HAP-1 (cell line): Measurements from ENCODE around the gene RAD51B.

Experiments used
- DNase-seq, 2 experiments: peaks; one replicate each; pipeline ENCODE4 v3.0.0-alpha.2; 2016 to 2020; ENCODE audit warnings: low spot score in 2 of 2
- H3K27me3 ChIP-seq: fragments of 250-450 bp; sonication (Bioruptor Pico); 2 replicates; pipeline ENCODE4 v1.5.1; 2020; ENCODE audit warnings: low read depth, mild to moderate bottlenecking, moderate library complexity
- H3K36me3 ChIP-seq: fragments of 250-450 bp; sonication (Bioruptor Pico); replicated peaks from 2 replicates; pipeline ENCODE4 v1.5.1; 2020; ENCODE audit warnings: mild to moderate bottlenecking
- H3K4me1 ChIP-seq: fragments of 250-450 bp; sonication (Bioruptor Pico); 2 replicates; pipeline ENCODE4 v1.5.1; 2020; ENCODE audit warnings: mild to moderate bottlenecking
- H3K4me3 ChIP-seq: fragments of 250-450 bp; sonication (Bioruptor Pico); 2 replicates; pipeline ENCODE4 v1.5.1; 2020; ENCODE audit warnings: mild to moderate bottlenecking, moderate library complexity
- H3K9me3 ChIP-seq: fragments of 250-450 bp; sonication (Bioruptor Pico); 2 replicates; pipeline ENCODE4 v1.5.1; 2020; ENCODE audit warnings: mild to moderate bottlenecking, moderate library complexity
- in situ Hi-C: fragments of 300-500 bp; cut with MboI; formaldehyde crosslinking; loops from 3 replicates; pipeline ENCODE4 v1.14.3; 2020; ENCODE audit warnings: low sequenced_read_pairs, inconsistent platforms, mixed read lengths

The RAD51B gene

GRCh38 chr14:68510201-68511128 lies 690.9 kb downstream of the RAD51B start:
- DNase-seq: no peak
- no peaks in the 10 kb centered on the region for H3K27me3 ChIP-seq
- H3K36me3 ChIP-seq: no peaks in the 10 kb centered on the region
- H3K4me3 ChIP-seq: no peak overlapping the region
- H3K9me3 ChIP-seq: no peaks in the 10 kb centered on the region
- H3K4me1 ChIP-seq: no peaks in the 10 kb centered on the region
- in situ Hi-C loops: no loop called here

DNA sequence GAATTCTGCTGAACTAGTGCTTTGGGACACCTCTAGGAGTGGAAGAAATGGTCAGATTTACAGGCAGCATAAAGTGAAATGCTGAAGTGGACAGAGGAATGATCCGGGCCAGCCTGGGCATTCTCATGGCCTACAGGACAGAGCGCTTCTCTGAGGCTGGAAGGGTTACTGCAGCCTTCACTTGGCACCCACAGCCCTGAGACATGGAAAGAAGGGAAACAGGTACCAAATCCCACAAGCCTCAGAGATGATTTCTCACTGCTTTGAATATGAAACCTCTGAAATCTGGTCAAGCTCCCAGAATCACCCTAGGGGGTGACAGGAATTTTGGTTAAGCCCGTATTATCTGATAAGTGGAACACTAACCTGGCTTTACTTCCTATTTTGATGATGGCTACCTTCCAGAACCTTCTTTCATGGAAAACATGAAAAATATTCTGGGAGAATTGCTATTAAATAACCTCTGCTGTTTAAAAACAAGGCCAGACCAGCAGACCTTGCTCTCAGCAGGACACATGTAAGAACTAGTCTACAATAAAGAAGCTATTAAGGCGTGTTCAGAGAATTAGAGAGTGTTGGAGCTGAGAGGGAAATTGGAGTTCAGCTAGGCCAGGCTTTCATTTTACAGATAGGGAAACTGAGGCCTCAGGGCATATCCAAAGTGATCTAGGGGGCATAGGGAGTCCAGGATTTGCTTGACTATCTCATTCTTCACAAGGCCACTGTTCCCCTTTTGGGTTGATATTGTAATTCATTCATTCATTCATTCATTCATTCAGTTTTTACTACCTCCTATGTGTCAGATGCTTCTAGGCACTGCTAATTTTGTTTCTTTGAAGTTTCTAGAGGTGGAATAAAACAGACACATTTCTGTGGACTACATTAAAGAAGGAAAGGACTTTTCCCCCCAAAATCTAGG lies 691.8 kb downstream of the RAD51B start:
- in situ Hi-C loops: no loop called here
- H3K4me3 ChIP-seq: no peak overlapping the region
- DNase-seq: no peak
- H3K9me3 ChIP-seq: no peaks in the 10 kb centered on the region
- H3K36me3 ChIP-seq: no peaks in the 10 kb centered on the region
- no peaks in the 10 kb centered on the region for H3K27me3 ChIP-seq
- H3K4me1 ChIP-seq: no peaks in the 10 kb centered on the region

- Histone ChIP-seq H3K4me3 (no peak overlapping the region), H3K27me3 (no peaks in the 10 kb centered on the region), H3K9me3 (no peaks in the 10 kb centered on the region), H3K36me3 (no peaks in the 10 kb centered on the region), H3K4me1 (no peaks in the 10 kb centered on the region)
- no peak for DNase-seq
- in situ Hi-C loops: no loop called here
These were observed 692.5 kb downstream of the RAD51B start for GRCh38 chr14:68512088-68512487.

GRCh38 chr14:68513137-68513536 lies 693.6 kb downstream of the RAD51B start:
- H3K36me3 ChIP-seq: no peaks in the 10 kb centered on the region
- DNase-seq: no peak
- in situ Hi-C loops: no loop called here
- no peaks in the 10 kb centered on the region for H3K4me1 ChIP-seq
- H3K4me3 ChIP-seq: no peak overlapping the region
- no peaks in the 10 kb centered on the region for H3K27me3 ChIP-seq
- H3K9me3 ChIP-seq: no peaks in the 10 kb centered on the region

GRCh38 chr14:68513838-68514607 lies 694.4 kb downstream of the RAD51B start:
- DNase-seq: no peak
- Histone ChIP-seq H3K9me3 (no peaks in the 10 kb centered on the region), H3K27me3 (no peaks in the 10 kb centered on the region), H3K4me1 (no peaks in the 10 kb centered on the region), H3K4me3 (no peak overlapping the region), H3K36me3 (no peaks in the 10 kb centered on the region)
- in situ Hi-C loops: no loop called here

- Histone ChIP-seq H3K36me3 (no peaks in the 10 kb centered on the region), H3K27me3 (no peaks in the 10 kb centered on the region), H3K9me3 (no peaks in the 10 kb centered on the region), H3K4me1 (no peaks in the 10 kb centered on the region), H3K4me3 (no peak overlapping the region)
- in situ Hi-C loops: no loop called here
- no peak for DNase-seq
These were observed 695.1 kb downstream of the RAD51B start for GRCh38 chr14:68514608-68515194.

DNA sequence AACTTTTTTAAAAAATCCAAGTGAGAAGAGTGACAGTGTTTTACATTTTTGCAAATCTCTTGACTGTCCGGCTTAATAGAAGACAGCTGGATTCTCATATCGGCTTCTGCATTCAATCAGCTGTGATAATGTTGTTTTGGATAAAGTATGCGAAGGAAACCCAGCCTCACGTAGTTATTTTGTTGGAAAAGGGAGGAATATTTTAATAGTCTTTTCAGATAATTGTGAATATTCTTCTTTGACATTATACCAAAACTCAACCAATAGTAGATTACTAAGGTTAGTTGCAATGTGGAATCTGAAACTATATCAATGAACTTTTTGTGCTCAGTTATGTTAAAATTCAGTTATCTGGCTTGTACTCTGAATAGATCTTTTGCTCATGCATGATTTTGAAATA lies 696.8 kb downstream of the RAD51B start:
- H3K36me3 ChIP-seq: no peaks in the 10 kb centered on the region
- no peak overlapping the region for H3K4me3 ChIP-seq
- no peaks in the 10 kb centered on the region for H3K4me1 ChIP-seq
- in situ Hi-C loops: no loop called here
- no peaks in the 10 kb centered on the region for H3K27me3 ChIP-seq
- no peaks in the 10 kb centered on the region for H3K9me3 ChIP-seq
- no peak for DNase-seq

DNA sequence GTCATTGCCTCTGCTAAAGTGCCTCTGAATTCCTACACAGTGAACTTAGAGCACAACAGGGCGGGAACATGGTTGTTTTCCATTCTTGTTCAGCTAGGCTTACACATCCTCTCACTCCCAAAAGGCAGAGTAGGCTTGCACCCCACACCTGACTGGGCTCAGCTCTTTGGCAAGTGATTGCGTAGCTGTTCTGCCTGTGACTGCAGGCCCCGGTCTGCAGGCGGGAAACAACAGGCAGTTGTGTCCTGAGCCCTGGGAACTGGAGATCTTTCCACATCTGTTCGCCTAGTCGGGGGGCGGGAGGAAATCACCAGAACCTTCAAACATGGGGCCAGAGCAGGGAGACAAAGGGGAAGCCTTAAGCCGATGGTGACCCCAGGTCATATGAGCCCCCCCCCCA lies 698.6 kb downstream of the RAD51B start:
- Histone ChIP-seq H3K27me3 (no peaks in the 10 kb centered on the region), H3K36me3 (no peaks in the 10 kb centered on the region), H3K4me1 (no peaks in the 10 kb centered on the region), H3K4me3 (no peak overlapping the region), H3K9me3 (no peaks in the 10 kb centered on the region)
- in situ Hi-C loops: no loop called here
- no peak for DNase-seq

DNA sequence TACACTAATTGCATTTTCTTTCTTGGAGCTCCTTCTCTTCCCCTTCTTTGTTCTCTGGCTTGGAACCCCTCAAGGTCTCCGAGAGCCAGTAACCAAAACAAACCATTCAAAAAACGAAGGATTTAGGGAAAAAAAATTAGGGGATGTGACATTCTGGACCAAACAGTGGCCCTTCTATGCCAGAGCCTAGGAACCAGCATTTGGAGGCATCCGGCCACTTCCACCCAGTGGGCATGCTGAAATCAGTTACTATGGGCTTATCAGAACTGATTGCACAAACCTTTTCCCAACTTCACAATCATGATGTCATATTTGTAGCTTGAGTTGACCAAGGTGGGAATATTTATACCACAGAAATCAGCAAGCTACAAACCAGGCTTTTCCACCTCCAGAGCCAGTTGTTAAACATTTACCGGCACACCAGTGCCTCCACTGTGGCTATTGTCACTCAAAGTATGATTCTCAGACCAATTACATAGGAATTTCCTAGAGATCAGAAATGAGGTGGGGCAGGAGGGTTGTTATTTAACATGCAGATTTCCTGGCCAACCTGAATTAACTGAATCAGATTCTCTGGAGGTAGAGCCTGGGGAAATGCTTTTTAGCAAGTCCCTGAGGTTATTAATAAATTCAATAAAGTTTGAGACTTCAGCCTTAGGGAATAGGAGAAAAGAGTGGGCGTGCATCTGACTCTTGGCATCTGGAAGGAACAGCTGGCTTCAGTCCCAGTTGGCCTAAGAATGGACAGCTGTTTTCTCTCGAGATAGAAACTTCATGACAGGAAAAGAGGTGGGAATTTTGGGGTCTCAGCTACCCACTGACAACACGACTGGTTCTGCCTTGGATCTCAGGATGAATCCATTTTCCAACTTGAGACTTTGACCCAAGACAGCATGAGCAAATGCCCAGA lies 699.4 kb downstream of the RAD51B start:
- no peak overlapping the region for H3K4me3 ChIP-seq
- no peaks in the 10 kb centered on the region for H3K9me3 ChIP-seq
- H3K4me1 ChIP-seq: no peaks in the 10 kb centered on the region
- no peak for DNase-seq
- in situ Hi-C loops: no loop called here
- H3K27me3 ChIP-seq: no peaks in the 10 kb centered on the region
- no peaks in the 10 kb centered on the region for H3K36me3 ChIP-seq

DNA sequence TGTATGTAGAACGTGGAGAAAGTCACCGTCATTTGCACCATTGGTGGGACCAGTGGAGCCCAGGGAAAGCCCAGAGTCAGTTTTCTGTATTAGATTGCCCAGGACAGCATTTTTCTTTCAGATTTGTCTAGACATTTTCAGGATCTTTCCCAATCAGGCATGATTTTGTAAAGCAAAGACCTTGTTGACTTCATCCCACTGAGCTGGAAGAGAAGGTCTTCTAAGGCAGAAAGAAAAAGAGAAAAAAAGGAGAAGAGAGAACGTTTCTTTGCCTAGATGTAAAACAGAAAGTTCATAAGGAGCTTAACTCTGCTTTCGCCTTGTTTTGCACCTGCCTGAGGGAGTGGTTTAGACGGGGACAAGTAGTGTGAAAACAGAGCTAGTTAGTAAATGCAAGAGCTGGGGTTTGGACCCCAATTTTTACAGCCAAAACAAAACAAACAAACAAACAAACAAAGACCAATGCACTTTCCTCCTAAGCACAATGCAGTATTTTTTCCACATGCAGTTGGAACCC lies 700.1 kb downstream of the RAD51B start:
- H3K4me1 ChIP-seq: no peaks in the 10 kb centered on the region
- DNase-seq: no peak

GRCh38 chr14:68520637-68521556 lies 701.3 kb downstream of the RAD51B start:
- in situ Hi-C loops: no loop called here
- Histone ChIP-seq H3K4me1 (no peaks in the 10 kb centered on the region), H3K27me3 (no peaks in the 10 kb centered on the region), H3K9me3 (no peaks in the 10 kb centered on the region), H3K36me3 (no peaks in the 10 kb centered on the region), H3K4me3 (no peak overlapping the region)
- DNase-seq: no peak

More for the DNA sequence above, 700.1 kb downstream of the RAD51B start:
- Histone ChIP-seq H3K36me3 (no peaks in the 10 kb centered on the region), H3K9me3 (no peaks in the 10 kb centered on the region), H3K27me3 (no peaks in the 10 kb centered on the region), H3K4me3 (no peak overlapping the region)
- in situ Hi-C loops: no loop called here

GRCh38 chr14:68521557-68521901 lies 702.0 kb downstream of the RAD51B start:
- H3K9me3 ChIP-seq: no peaks in the 10 kb centered on the region
- H3K4me3 ChIP-seq: no peak overlapping the region
- H3K27me3 ChIP-seq: no peaks in the 10 kb centered on the region
- in situ Hi-C loops: no loop called here
- no peak for DNase-seq
- no peaks in the 10 kb centered on the region for H3K4me1 ChIP-seq
- no peaks in the 10 kb centered on the region for H3K36me3 ChIP-seq
